NT2/D1 (cell line): ENCODE results near the gene DOLPP1.

Experiments
- YY1 ChIP-seq: IDR thresholded peaks from 2 replicates; pipeline ENCODE4 v1.6.1; 2011; ENCODE audit not compliant: insufficient read length, insufficient read depth
- ZNF274 ChIP-seq: IDR thresholded peaks from 2 replicates; pipeline ENCODE4 v1.6.1; 2011; ENCODE audit warnings: mild to moderate bottlenecking, low read depth, low read length

- TF ChIP-seq YY1 (no peak), ZNF274 (no peak)
These were observed 28.3 kb upstream of the DOLPP1 start for GRCh38 chr9:129052592-129052991.
